Astrocyte (in vitro differentiated cells and primary cell): ENCODE measurements around the gene SLC35F4.
A peak's percentile ranks its signal among the peaks of the same experiment; 100 is the strongest.

Experiments used
- CTCF ChIP-seq: IDR thresholded peaks from 2 replicates; pipeline ENCODE4 v1.5.1; 2011; ENCODE audit warnings: low read depth, mild to moderate bottlenecking, inconsistent platforms, low read length, moderate library complexity; ENCODE audit not compliant: insufficient read depth
- EZH2 ChIP-seq: IDR thresholded peaks from 2 replicates; pipeline ENCODE4 v1.6.1; 2012; ENCODE audit warnings: mild to moderate bottlenecking, low read length, inconsistent platforms; ENCODE audit not compliant: insufficient read depth

GRCh38 chr14:57871459-57872080, 5.7 kb upstream of the SLC35F4 start:
- TF ChIP-seq CTCF (peak; percentile 85), EZH2 (no peak)
